ENCODE measurements around the gene MAP3K2. TPM values are rescaled to one million over a fixed set of nuclear protein-coding genes. Genes with fewer than 3 reads are reported as not detected.

MAP3K2 gene
- total RNA-seq, 1 donor from 2014 or later: 79.5 TPM

DNA sequence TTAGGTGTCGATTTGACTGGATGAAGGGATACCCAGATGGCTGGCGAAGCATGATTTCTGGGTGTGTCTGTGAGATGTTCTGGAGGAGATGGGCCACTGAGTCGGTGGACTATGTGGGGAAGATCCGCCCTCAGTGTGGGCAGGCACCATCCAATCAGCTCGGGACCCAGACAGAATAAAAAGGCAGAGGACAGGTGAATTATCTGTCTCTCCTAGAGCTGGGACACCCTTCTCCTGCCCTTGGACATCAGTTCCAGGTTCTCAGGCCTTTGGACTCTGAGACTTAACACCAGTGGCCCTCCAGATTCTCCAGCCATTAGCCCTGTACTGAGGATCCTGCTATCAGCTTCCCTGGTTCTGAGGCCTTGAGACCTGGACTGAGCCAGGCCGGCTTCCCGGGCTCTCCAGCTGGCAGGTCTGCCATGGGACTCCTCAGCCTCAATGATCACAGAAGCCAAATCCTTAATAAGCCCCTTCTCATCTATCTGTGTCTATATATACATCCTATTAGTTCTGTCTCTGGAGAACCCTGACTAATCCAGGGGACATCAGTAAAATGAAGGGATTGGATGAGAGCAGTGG lies 42.2 kb upstream of the MAP3K2 start:
- no peak for DNase-seq (ENCODE audit: low spot score)
- TF ChIP-seq CTCF (IDR thresholded peaks at IDR 0.05): no peak

DNA sequence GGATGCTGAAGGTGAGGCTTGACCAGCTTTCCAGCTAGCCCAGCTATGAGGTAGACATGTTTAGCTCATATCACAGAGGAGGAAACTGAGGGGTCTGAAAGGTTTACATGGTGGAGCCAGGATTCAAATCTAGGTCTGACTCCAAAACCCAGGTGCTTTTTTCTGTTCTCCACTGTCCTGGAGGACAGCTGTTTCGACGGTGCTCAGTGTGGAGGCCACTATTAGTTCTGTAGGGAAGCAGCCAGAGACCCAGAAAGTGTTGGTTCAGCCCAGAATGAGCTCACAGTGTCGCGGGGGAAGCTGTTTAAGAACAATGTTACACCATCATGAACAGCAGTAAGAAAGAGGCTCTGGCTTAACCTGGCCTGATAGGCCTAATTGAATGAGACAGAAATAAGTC lies 41.5 kb upstream of the MAP3K2 start:
- no peak overlapping the region for H3K4me3 Mint-ChIP-seq (ENCODE audit: unreplicated experiment)

More for the DNA sequence above, 42.2 kb upstream of the MAP3K2 start:
- Mint-ChIP-seq H3K9me3 (ENCODE audit: low read depth) (no peaks in the 10 kb centered on the region), H3K27me3 (ENCODE audit: low read depth) (no peaks in the 10 kb centered on the region), H3K4me1 (ENCODE audit: low read depth) (peaks cover 3% of the 10 kb centered on the region), H3K36me3 (ENCODE audit: low read depth) (peaks cover 2% of the 10 kb centered on the region), H3K27ac (ENCODE audit: unreplicated experiment) (no peak overlapping the region), H3K4me3 (ENCODE audit: unreplicated experiment) (no peak overlapping the region)

DNA sequence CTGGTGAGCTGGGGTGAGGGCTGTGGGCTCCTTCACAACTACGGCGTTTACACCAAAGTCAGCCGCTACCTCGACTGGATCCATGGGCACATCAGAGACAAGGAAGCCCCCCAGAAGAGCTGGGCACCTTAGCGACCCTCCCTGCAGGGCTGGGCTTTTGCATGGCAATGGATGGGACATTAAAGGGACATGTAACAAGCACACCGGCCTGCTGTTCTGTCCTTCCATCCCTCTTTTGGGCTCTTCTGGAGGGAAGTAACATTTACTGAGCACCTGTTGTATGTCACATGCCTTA lies 41.0 kb upstream of the MAP3K2 start:
- Mint-ChIP-seq H3K27ac (ENCODE audit: unreplicated experiment) (no peak overlapping the region), H3K4me1 (ENCODE audit: low read depth) (peaks cover 6% of the 10 kb centered on the region), H3K4me3 (ENCODE audit: unreplicated experiment) (no peak overlapping the region), H3K36me3 (ENCODE audit: low read depth) (peaks cover 2% of the 10 kb centered on the region), H3K27me3 (ENCODE audit: low read depth) (no peaks in the 10 kb centered on the region), H3K9me3 (ENCODE audit: low read depth) (no peaks in the 10 kb centered on the region)
- no peak for TF ChIP-seq CTCF (IDR thresholded peaks at IDR 0.05)
- DNase-seq (ENCODE audit: low spot score): no peak

More for the DNA sequence above, 41.5 kb upstream of the MAP3K2 start:
- Mint-ChIP-seq H3K9me3 (ENCODE audit: low read depth) (no peaks in the 10 kb centered on the region), H3K36me3 (ENCODE audit: low read depth) (peaks cover 2% of the 10 kb centered on the region), H3K27ac (ENCODE audit: unreplicated experiment) (no peak overlapping the region), H3K4me1 (ENCODE audit: low read depth) (peaks cover 3% of the 10 kb centered on the region), H3K27me3 (ENCODE audit: low read depth) (no peaks in the 10 kb centered on the region)
- DNase-seq (ENCODE audit: low spot score): no peak
- no peak for TF ChIP-seq CTCF (IDR thresholded peaks at IDR 0.05)

GRCh38 chr2:127428057-127428814 lies 40.5 kb upstream of the MAP3K2 start:
- Mint-ChIP-seq H3K9me3 (ENCODE audit: low read depth) (no peaks in the 10 kb centered on the region), H3K36me3 (ENCODE audit: low read depth) (peaks cover 2% of the 10 kb centered on the region), H3K27me3 (ENCODE audit: low read depth) (no peaks in the 10 kb centered on the region), H3K4me3 (ENCODE audit: unreplicated experiment) (no peak overlapping the region), H3K4me1 (ENCODE audit: low read depth) (peaks cover 10% of the 10 kb centered on the region), H3K27ac (ENCODE audit: unreplicated experiment) (no peak overlapping the region)
- DNase-seq (ENCODE audit: low spot score): no peak
- TF ChIP-seq CTCF (IDR thresholded peaks at IDR 0.05): no peak

DNA sequence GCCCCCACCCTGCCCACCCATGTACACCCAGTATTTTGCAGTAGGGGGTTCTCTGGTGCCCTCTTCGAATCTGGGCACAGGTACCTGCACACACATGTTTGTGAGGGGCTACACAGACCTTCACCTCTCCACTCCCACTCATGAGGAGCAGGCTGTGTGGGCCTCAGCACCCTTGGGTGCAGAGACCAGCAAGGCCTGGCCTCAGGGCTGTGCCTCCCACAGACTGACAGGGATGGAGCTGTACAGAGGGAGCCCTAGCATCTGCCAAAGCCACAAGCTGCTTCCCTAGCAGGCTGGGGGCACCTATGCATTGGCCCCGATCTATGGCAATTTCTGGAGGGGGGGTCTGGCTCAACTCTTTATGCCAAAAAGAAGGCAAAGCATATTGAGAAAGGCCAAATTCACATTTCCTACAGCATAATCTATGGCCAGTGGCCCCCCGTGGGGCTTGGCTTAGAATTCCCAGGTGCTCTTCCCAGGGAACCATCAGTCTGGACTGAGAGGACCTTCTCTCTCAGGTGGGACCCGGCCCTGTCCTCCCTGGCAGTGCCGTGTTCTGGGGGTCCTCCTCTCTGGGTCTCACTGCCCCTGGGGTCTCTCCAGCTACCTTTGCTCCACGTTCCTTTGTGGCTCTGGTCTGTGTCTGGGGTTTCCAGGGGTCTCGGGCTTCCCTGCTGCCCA lies 39.7 kb upstream of the MAP3K2 start:
- DNase-seq (ENCODE audit: low spot score): no peak
- Mint-ChIP-seq H3K4me1 (ENCODE audit: low read depth) (peaks cover 12% of the 10 kb centered on the region), H3K9me3 (ENCODE audit: low read depth) (no peaks in the 10 kb centered on the region), H3K36me3 (ENCODE audit: low read depth) (peaks cover 2% of the 10 kb centered on the region), H3K27ac (ENCODE audit: unreplicated experiment) (no peak overlapping the region), H3K4me3 (ENCODE audit: unreplicated experiment) (no peak overlapping the region), H3K27me3 (ENCODE audit: low read depth) (no peaks in the 10 kb centered on the region)
- no peak for TF ChIP-seq CTCF (IDR thresholded peaks at IDR 0.05)

Data from chondrocyte (in vitro differentiated cells).